GM12878 (cell line): Measurements from ENCODE around the gene CHRNA5. TPM values are rescaled to one million over a fixed set of nuclear protein-coding genes. Genes with fewer than 3 reads are reported as not detected.
A peak's percentile ranks its signal among the peaks of the same experiment; 100 is the strongest.

ENCODE experiments used
- BACH1 ChIP-seq: fragments of 450-650 bp; IDR thresholded peaks from 2 replicates; pipeline ENCODE4 v1.6.1; 2017; ENCODE audit warnings: mild to moderate bottlenecking, borderline replicate concordance
- EED ChIP-seq: sonication (generic); IDR thresholded peaks from 2 replicates; pipeline ENCODE4 v1.6.1; 2016; ENCODE audit warnings: antibody characterized with exemption, low read depth
- GABPA ChIP-seq: IDR thresholded peaks from 2 replicates; pipeline ENCODE4 v1.6.1; 2014; ENCODE audit warnings: antibody characterized with exemption, low read depth, mild to moderate bottlenecking, inconsistent platforms
- HDAC2 ChIP-seq: fragments of 200-600 bp; sonication (generic); IDR thresholded peaks from 2 replicates; pipeline ENCODE4 v1.6.1; 2017
- HDAC6 ChIP-seq: fragments of 200-600 bp; sonication (generic); IDR thresholded peaks from one replicate; pipeline ENCODE4 v1.8.0; 2017; ENCODE audit warnings: antibody characterized with exemption; ENCODE audit not compliant: unreplicated experiment
- MTA3 ChIP-seq: IDR thresholded peaks from 2 replicates; pipeline ENCODE4 v1.6.1; 2012; ENCODE audit warnings: low read length, inconsistent platforms, borderline replicate concordance
- NFYB ChIP-seq: IDR thresholded peaks from 2 replicates; pipeline ENCODE4 v1.6.1; 2011; ENCODE audit warnings: low read depth, mild to moderate bottlenecking, low read length, improper control_type of control experiment, moderate library complexity; ENCODE audit not compliant: insufficient read depth
- NR2C1 ChIP-seq: fragments of 450-650 bp; IDR thresholded peaks from 2 replicates; pipeline ENCODE4 v1.6.1; 2017; ENCODE audit warnings: antibody characterized with exemption, mild to moderate bottlenecking, moderate library complexity
- NR2C2 ChIP-seq: IDR thresholded peaks from 2 replicates; pipeline ENCODE4 v1.6.1; 2011; ENCODE audit warnings: borderline replicate concordance, low read depth; ENCODE audit not compliant: control insufficient read depth, insufficient read length
- POLR2AphosphoS2 ChIP-seq: IDR thresholded peaks from 2 replicates; pipeline ENCODE4 v1.6.1; 2011; ENCODE audit warnings: low read depth, mild to moderate bottlenecking, low read length, improper control_type of control experiment, moderate library complexity
- SIN3A ChIP-seq: IDR thresholded peaks from 2 replicates; pipeline ENCODE4 v1.6.1; 2012; ENCODE audit warnings: low read depth, low read length, improper control_type of control experiment
- SP1 ChIP-seq: IDR thresholded peaks from one replicate; pipeline ENCODE4 v1.6.1; 2011; ENCODE audit warnings: low read depth, low read length
- SRF ChIP-seq, 2 experiments: IDR thresholded peaks; 2 replicates each; pipeline ENCODE4 v1.6.1; 2011; ENCODE audit warnings: low read depth in 2 of 2, low read length in 2 of 2, mild to moderate bottlenecking in 1 of 2, moderate library complexity in 1 of 2
- SUZ12 ChIP-seq: fragments of 200-600 bp; sonication (generic); IDR thresholded peaks from one replicate; pipeline ENCODE4 v1.6.1; 2018; ENCODE audit warnings: antibody characterized with exemption, mild to moderate bottlenecking; ENCODE audit not compliant: unreplicated experiment
- ZNF274 ChIP-seq: IDR thresholded peaks from one replicate; pipeline ENCODE4 v1.8.0; 2011; ENCODE audit not compliant: insufficient read length, insufficient read depth
- polyA plus RNA-seq, 11 experiments: library from polyadenylated mRNA; depleted of rRNA in 4 of 11; unstranded in 6 of 11; stranded (reverse) in 5 of 11; fragments of >200 nt; fragmentation: Nextera tagmentation in 4 of 11; fragmentation: Illumina TruSeq in 1 of 11; extraction: Ambion mirVana in 4 of 11; extraction: Trizol in 1 of 11; gene quantifications; 1 replicate in 1 of 11; 2 replicates in 10 of 11; pipeline versions ENCODE4 v1.2.1 to v1.2.3, GENCODE V29; 2011 to 2016; ENCODE audit warnings: inconsistent platforms in 2 of 11, missing spikeins in 2 of 11, low read depth in 1 of 11
- total RNA-seq, 4 experiments: library from RNA; depleted of rRNA in 3 of 4; stranded (reverse); fragments of >200 nt in 3 of 4; fragmentation: Illumina TruSeq in 1 of 4; extraction: Trizol in 1 of 4; gene quantifications; 2 replicates each; pipeline versions ENCODE4 v1.2.1 to v1.2.3, GENCODE V29; 2013 to 2021
- TF ChIP-seq, protein P1 (sequence below): IDR thresholded peaks from 2 replicates; pipeline ENCODE4 v1.6.1; 2012; ENCODE audit warnings: low read depth, low read length, improper control_type of control experiment
- TF ChIP-seq, protein P2 (sequence below): IDR thresholded peaks from 2 replicates; pipeline ENCODE4 v1.6.1; 2011; ENCODE audit warnings: low read depth, mild to moderate bottlenecking, low read length, moderate library complexity, borderline replicate concordance; ENCODE audit errors: extremely low read depth
- TF ChIP-seq, protein P3 (sequence below): fragments of 450-650 bp; IDR thresholded peaks from 2 replicates; pipeline ENCODE4 v1.6.1; 2016; ENCODE audit warnings: mild to moderate bottlenecking
- TF ChIP-seq, protein P4 (sequence below): fragments of 450-650 bp; conservative IDR thresholded peaks from 2 replicates; pipeline ENCODE4 v1.6.1; 2017; ENCODE audit warnings: mild to moderate bottlenecking, moderate library complexity
- TF ChIP-seq, protein P5 (sequence below): IDR thresholded peaks from 2 replicates; pipeline ENCODE4 v1.6.1; 2012; ENCODE audit warnings: improper control_type of control experiment, low read depth, low read length; ENCODE audit not compliant: insufficient replicate concordance

Gene CHRNA5
- total and polyA plus RNA-seq, 10 of the 15 experiments (the other 5 are each of a cell fraction or from before 2014, with no cell fraction given), result 0.74 to 21.4 (median 12.7) TPM

DNA sequence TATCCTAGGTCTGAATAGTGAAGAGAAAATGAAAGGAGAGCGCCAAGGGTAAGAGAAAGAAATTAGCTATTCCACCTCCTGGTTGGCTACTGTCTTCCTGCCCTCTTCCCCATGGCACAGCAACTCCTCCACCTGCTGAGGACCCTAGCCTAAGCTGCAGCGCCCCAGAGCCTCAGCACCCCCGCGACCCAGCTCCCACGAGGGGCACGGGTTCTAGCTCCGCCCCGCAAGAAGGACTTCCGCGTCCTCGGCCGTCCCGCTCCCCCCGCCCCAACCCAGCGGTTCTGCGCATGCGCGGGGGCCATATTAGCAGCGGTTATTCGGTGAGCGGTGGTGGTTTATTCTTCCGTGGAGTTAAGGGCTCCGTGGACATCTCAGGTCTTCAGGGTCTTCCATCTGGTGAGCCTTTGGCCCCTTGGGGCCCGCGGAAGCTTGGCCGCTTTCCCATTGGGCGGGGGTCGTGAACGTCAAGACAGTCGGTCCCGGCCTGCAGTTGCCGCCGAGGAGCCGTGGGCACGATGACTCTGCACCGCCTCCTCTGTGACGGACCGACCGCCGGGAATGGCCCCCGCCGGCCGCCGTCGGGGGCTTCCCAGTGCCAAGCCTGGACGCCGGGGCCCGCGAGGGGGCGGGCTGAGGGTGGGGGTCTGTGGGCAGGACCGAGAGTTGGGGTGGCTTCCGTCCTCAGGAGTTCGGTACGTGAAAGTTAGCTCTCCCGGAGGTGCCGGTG is 25.0 kb upstream of the CHRNA5 start, which contains the start of gene PSMA4 (continued):
- no peak for TF ChIP-seq GABPA
- no peak for TF ChIP-seq ZNF274
- TF ChIP-seq HDAC2, result 0 out of 2 replicates have a peak, but pooled peaks have one; percentile 69
- no peak for TF ChIP-seq SRF (IDR thresholded peaks at IDR 0.05; ENCODE audit: low read depth in 2 of 2, low read length in 2 of 2)
- TF ChIP-seq, protein P1, sequence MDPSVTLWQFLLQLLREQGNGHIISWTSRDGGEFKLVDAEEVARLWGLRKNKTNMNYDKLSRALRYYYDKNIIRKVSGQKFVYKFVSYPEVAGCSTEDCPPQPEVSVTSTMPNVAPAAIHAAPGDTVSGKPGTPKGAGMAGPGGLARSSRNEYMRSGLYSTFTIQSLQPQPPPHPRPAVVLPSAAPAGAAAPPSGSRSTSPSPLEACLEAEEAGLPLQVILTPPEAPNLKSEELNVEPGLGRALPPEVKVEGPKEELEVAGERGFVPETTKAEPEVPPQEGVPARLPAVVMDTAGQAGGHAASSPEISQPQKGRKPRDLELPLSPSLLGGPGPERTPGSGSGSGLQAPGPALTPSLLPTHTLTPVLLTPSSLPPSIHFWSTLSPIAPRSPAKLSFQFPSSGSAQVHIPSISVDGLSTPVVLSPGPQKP, result no peak; the same call in 1 of the 2 replicates
- peak; percentile 77; the same call in 1 of the 2 replicates for TF ChIP-seq BACH1
- no peak for TF ChIP-seq MTA3
- TF ChIP-seq, protein P2, sequence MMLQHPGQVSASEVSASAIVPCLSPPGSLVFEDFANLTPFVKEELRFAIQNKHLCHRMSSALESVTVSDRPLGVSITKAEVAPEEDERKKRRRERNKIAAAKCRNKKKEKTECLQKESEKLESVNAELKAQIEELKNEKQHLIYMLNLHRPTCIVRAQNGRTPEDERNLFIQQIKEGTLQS, result no peak
- TF ChIP-seq, protein P3, sequence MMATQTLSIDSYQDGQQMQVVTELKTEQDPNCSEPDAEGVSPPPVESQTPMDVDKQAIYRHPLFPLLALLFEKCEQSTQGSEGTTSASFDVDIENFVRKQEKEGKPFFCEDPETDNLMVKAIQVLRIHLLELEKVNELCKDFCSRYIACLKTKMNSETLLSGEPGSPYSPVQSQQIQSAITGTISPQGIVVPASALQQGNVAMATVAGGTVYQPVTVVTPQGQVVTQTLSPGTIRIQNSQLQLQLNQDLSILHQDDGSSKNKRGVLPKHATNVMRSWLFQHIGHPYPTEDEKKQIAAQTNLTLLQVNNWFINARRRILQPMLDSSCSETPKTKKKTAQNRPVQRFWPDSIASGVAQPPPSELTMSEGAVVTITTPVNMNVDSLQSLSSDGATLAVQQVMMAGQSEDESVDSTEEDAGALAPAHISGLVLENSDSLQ, result 0 out of 2 replicates have a peak, but pooled peaks have one; percentile 28
- TF ChIP-seq POLR2AphosphoS2, result peak; percentile 88
- TF ChIP-seq, protein P4, sequence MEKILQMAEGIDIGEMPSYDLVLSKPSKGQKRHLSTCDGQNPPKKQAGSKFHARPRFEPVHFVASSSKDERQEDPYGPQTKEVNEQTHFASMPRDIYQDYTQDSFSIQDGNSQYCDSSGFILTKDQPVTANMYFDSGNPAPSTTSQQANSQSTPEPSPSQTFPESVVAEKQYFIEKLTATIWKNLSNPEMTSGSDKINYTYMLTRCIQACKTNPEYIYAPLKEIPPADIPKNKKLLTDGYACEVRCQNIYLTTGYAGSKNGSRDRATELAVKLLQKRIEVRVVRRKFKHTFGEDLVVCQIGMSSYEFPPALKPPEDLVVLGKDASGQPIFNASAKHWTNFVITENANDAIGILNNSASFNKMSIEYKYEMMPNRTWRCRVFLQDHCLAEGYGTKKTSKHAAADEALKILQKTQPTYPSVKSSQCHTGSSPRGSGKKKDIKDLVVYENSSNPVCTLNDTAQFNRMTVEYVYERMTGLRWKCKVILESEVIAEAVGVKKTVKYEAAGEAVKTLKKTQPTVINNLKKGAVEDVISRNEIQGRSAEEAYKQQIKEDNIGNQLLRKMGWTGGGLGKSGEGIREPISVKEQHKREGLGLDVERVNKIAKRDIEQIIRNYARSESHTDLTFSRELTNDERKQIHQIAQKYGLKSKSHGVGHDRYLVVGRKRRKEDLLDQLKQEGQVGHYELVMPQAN, result peak; percentile 57
- TF ChIP-seq NR2C2, result no peak
- 0 out of 2 replicates have a peak, but pooled peaks have one; percentile 29 for TF ChIP-seq EED
- TF ChIP-seq NFYB, result no peak
- TF ChIP-seq SP1, result no peak
- TF ChIP-seq SIN3A, result no peak; the same call in 1 of the 2 replicates
- no peak for TF ChIP-seq NR2C1
- no peak for TF ChIP-seq HDAC6
- TF ChIP-seq, protein P5, sequence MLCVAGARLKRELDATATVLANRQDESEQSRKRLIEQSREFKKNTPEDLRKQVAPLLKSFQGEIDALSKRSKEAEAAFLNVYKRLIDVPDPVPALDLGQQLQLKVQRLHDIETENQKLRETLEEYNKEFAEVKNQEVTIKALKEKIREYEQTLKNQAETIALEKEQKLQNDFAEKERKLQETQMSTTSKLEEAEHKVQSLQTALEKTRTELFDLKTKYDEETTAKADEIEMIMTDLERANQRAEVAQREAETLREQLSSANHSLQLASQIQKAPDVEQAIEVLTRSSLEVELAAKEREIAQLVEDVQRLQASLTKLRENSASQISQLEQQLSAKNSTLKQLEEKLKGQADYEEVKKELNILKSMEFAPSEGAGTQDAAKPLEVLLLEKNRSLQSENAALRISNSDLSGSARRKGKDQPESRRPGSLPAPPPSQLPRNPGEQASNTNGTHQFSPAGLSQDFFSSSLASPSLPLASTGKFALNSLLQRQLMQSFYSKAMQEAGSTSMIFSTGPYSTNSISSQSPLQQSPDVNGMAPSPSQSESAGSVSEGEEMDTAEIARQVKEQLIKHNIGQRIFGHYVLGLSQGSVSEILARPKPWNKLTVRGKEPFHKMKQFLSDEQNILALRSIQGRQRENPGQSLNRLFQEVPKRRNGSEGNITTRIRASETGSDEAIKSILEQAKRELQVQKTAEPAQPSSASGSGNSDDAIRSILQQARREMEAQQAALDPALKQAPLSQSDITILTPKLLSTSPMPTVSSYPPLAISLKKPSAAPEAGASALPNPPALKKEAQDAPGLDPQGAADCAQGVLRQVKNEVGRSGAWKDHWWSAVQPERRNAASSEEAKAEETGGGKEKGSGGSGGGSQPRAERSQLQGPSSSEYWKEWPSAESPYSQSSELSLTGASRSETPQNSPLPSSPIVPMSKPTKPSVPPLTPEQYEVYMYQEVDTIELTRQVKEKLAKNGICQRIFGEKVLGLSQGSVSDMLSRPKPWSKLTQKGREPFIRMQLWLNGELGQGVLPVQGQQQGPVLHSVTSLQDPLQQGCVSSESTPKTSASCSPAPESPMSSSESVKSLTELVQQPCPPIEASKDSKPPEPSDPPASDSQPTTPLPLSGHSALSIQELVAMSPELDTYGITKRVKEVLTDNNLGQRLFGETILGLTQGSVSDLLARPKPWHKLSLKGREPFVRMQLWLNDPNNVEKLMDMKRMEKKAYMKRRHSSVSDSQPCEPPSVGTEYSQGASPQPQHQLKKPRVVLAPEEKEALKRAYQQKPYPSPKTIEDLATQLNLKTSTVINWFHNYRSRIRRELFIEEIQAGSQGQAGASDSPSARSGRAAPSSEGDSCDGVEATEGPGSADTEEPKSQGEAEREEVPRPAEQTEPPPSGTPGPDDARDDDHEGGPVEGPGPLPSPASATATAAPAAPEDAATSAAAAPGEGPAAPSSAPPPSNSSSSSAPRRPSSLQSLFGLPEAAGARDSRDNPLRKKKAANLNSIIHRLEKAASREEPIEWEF, result no peak
- TF ChIP-seq SUZ12, result no peak
